NCI-H510A (cell line): Measurements from ENCODE around the gene GAPVD1.
A peak's percentile ranks its signal among the peaks of the same experiment; 100 is the strongest.
"Not testable (repeated sequence)": the region's sequence is repeated elsewhere in the genome, so short reads cannot be mapped to it uniquely, and the experiment has no call there.

Source experiments
- DNase-seq: peaks from one replicate; lab custom pipeline; 2025; lab: John Stamatoyannopoulos, UW

Gene GAPVD1

GRCh38 chr9:125372441-125373226, 111.0 kb downstream of the GAPVD1 start:
- DNase-seq, result no peak

DNA sequence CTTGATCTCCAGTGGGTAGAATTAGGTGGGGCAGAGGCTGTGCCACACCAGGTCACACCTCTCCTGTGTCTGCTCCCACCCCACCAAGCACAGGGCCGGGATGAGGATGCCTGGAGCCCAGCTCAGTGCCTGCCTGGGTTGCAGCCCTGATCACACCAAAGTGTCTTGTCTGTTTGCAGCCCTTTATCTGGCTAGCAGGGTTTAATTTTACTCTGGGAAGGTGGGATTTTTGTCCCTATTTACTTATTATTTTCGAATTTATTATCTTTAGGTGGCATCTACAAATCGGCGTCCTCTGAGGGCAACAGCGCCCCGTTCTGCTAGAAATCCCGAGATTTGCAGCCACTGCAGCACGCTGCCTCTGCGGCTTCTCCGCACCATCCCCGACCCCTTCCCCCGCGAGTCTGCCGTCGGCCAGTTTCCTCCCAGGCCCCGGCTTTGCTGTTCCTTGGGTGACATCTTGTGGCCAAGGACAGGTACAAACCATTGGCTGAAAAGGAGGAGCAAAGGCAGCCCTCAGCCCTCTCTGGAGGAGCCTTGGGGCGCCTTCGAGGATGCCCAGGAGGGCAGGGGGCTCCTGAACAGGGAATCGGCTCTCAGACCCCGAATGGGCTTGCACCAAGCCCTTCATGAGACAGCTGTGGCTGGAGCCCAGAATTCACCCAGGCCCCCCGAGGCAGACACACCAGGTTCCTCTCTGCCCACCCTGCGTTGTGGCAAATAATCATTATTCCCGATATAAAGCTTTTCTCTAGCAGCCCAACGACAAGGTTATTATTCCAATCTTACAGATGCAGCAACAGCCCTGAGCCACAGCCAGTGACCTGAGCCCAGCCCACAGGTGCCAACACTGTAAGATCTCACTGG, 113.0 kb downstream of the GAPVD1 start:
- peak; percentile 61 for DNase-seq

- DNase-seq, result no peak
Observed at GRCh38 chr9:125375820-125376219, 114.2 kb downstream of the GAPVD1 start.

- DNase-seq, result no peak
Observed at GRCh38 chr9:125376261-125377226, 114.9 kb downstream of the GAPVD1 start.

DNA sequence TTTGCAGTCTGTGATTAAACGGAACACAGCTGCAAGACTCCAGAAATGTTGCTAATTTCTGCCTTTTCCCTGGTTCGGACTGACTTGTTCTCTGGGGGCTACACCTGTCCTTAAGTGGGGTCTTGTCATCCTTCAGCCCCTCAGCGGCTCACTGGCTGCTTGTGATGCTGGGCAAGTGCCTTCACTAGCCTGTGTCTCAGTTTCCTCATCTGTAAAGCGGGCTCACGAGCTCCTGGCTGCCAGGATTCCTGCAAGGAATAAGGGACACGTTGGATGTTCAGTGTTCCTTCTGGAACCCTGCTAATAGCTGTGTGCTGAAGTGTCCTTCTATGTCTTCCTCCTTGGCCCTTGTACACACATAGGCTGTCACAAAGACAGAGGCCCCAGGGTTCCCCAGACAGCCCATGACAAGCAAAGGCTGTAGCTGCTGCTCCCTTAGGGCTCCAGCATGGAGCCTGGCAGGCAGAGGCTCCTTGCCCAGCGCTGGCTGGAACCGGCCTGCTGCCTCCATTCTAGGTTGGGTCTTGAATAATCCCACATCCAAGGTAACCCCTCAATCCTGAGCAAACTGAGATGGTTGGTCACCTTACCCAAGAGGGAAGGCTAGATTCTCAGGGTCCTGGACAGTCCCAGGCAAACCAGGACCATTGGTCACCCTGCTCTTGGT, 116.1 kb downstream of the GAPVD1 start:
- no peak for DNase-seq

DNA sequence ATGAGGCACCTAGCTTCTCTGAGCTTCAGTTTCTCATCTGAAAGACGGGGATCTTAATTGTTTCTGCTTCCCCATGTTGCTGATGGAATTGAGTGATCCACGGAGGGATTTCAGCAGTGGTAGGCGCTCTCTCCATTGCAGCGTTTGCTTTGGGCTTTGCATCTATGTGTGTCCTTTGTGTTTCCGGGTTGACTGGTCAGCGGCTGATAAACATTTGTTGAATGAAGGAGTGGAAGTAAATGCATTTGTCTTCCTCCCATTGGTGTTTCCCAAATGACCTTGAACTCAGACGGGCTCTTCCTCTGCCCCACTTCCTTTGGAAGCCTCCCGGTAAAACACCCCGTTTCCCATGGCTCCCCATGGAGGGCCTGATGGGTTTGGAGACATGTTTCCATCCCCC, 117.2 kb downstream of the GAPVD1 start:
- no peak for DNase-seq

DNA sequence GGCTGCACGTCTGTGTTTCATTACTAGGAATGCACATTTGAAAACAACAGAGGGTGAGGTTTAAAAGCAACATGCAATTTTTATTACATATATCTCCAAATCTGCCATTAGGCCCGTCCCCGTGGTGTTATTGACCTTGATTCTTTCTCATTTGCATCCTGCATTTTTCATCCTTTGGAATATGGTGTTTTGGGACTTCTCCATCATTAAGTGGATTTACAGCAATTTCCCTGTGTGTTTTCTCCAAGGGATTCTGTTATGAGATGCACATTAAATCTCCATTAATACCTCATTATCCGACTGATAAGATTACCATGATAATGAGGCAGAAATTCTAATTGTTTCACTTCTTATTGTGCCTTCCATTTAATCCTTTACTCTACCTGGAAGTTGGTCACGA, 117.6 kb downstream of the GAPVD1 start:
- no peak for DNase-seq

DNA sequence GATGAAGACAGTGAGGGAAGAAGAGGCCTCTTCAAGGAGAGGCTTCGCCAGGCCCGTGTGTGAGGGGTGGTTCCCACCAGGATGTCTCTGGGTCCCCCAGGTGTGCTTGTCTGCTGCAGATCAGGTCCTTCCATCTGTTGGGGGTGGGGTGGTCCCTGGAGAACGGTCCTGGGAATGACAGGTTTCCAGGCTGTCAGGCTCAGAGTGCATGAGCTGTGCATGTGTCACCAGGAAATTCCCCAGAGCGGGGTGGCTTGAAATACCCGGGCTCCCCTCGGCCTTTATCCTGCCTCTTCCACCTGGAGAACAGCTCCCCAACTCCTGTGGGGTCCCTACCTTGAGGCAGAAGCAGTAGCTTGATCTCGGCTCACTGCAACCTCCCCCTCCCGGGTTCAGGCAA, 118.8 kb downstream of the GAPVD1 start:
- no peak for DNase-seq

- no peak for DNase-seq
Observed at GRCh38 chr9:125387861-125388524, 126.4 kb downstream of the GAPVD1 start.

DNA sequence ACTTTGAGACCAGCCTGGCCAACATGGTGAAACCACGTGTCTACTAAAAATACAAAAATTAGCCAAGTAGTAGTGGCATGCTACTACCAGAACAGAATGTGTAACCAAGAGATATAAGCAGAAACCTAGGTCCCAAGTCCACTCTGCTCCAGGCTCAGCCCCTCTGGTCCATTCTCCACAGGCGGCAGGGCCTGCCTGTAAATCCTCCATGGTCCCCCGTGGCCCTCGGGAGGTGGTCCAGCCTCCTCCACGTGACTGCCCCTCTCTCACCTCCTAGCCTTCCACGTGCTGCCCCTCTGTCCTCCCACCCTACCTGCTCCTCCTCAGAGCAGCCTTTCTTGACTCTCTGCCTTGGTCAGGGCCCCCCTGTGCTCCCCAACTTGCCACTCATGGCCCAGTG, 127.4 kb downstream of the GAPVD1 start:
- DNase-seq, result no peak

- DNase-seq, result no peak
Observed at GRCh38 chr9:125391704-125392103, 130.1 kb downstream of the GAPVD1 start.

DNA sequence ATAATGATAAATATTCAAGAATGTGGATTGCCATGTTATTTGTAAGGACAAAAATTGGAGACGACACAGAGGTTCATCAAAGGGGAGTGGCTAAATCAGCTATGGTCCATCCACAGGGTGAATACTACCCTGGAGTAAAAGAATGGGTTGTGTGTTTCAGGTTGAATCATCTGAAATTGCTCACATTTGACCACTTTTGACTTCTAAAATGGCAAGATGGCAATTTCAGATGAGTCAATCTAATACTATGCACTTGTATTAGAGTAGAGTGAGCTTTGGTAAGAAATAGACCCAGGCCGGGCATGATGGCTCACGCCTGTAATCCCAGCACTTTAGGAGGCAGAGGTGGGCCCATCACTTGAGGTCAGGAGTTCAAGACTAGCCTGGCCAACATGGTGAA, 131.8 kb downstream of the GAPVD1 start:
- no peak for DNase-seq

DNA sequence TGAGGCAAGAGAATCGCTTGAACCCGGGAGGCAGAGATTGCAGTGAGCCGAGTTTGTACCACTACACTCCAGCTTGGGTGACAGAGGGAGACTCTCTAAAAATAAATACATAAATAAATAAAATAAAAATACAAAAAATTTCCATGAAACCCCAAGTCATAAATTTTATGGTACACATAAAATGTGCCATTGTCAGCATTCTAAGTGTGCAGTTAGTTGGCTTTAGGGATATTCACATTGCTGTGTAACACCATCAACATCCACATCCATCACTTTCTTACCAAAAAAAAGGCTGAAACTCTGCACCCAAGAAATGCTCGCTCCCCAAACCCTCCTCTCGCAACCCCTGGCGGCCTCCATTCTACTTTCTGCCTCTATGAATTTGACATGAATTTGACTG, 135.2 kb downstream of the GAPVD1 start:
- DNase-seq, result no peak

DNA sequence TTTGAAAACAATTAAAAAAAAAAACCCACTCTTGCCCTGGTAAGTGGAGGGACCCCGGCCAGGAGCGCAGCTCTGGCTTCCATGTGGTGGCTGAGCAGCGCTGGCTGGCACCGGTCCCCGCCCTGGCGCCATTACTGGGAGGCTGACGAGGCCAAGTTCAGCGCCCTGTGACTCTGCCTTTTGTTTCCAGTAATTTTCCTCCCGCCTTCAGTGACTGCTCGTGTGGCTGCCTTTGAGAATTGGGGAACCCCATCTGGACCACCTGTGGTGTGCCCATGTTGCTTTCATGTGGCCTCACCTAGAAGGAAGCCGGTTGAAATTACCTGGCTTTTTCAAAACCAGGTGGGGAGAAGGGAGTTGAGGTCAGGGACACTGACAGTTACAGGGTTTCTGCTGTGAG, 136.1 kb downstream of the GAPVD1 start:
- DNase-seq, result no peak

GRCh38 chr9:125398243-125398642, 136.6 kb downstream of the GAPVD1 start:
- DNase-seq, result no peak

DNA sequence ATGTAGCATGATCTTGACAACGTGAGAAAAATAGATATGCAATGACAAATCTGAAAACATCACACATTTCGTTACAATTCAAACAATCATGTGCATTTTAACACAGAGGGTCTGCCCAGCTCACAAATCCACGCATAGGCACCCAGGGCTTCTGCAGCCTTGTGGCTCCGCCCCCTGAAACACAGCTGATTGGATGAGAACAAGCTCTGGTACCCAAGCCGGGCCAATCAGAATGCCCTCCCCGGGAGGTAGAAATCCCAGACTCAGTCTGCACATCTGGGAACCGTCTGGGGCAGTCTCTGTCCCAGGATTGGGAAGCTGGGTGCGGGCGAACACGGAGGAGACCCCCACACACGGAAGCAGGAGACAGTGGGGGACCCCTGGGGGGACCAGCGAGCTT, 137.5 kb downstream of the GAPVD1 start:
- no peak for DNase-seq

DNA sequence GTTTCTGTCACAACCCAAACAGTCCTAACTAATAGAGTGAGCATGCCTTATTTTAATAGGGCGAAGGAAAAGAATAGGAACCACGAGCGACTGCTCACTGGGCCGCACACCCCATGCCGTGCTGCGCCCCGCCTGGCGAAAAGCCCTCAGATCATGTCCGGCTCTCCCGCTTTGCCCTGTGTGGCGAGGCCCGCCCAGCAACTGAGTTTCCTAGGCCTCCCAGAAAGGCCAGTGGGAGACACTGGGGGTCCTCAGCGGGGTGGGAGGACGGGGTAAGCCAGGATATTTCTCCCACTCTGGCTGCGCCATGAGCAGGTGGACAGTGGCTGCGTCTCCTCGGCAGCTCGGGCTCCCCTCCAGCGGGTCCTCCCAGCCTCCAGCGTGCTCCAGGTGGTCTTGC, 138.0 kb downstream of the GAPVD1 start:
- no peak for DNase-seq

- DNase-seq, result not testable (repeated sequence)
Observed at GRCh38 chr9:125400232-125400631, 138.6 kb downstream of the GAPVD1 start.

DNA sequence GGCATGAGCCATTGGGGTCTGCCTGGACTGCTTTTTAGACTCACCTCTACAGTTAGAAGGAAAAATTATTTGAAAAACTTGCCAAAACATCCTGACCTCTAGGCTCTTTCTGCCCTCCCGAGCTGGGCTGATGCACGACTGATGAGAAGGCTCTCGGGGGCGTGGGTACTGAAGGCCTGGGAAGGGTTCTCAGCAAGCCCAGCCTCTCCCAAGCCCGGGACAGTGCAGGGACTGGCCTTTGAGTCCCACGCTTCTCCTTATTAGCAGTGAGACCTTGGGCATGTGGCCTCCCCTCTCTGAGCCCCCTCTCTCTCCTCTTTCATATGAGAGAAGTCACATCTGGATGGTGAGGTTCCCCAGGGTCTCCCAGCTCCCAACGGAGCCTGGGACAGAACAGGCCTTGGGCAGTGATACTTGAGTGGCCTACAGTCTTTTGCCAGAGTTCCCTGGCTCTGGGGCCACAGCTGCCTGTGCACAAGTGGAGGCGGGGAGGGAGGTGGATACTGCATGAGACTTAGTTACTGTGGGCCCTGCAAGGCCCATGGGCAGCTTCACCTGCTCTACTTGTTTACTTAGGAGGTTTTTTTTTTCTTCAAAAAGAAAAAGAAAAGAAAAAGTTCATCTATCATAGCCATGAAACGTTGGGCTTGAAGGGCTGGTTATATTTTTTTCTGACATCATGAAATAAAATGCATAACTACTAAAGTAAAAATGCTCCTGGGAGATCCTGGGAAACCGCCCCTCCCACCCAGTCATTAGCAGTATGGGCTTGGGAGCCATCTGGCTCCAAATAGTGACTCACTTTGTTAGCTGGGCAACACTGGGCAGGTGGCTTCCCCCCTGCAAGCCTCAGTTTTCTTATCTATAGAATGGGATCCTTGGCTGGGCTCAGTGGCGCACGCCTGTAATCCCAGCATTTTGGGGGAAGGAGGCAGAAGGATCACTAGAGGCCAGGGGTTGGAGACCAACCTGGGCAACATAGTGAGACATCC, 139.4 kb downstream of the GAPVD1 start:
- no peak for DNase-seq

DNA sequence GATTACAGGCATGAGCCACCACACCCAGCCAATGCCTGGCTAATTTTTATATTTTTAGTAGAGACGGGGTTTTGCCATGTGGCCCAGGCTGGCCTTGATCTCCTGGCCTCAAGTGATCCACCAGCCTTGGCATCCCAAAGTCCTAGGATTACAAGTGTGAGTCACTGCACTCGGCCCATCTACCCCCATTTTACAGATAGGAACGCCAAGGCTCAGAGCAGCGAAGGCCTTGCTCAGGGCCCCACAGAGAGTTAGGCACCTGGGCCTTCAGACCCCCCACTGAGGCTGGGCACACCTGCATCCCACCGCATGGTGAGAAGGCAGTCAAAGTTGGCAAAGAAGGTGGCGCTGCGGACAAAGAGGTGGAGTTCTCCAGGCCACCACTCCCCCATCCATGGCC, 143.1 kb downstream of the GAPVD1 start:
- DNase-seq, result no peak
